Neural progenitor cell (in vitro differentiated cells): ENCODE data around the gene STRA8.

Experiments used
- CTCF ChIP-seq: fragments of 200-600 bp; sonication (generic); IDR thresholded peaks from 2 replicates; pipeline ENCODE4 v1.5.1; 2017; ENCODE audit warnings: antibody characterized with exemption, mild to moderate bottlenecking
- EZH2 ChIP-seq: fragments of 200-600 bp; sonication (generic); IDR thresholded peaks from 2 replicates; pipeline ENCODE4 v1.6.1; 2017; ENCODE audit warnings: antibody characterized with exemption, mild to moderate bottlenecking, moderate library complexity

- TF ChIP-seq CTCF: no peak
- TF ChIP-seq EZH2: no peak
Observed at GRCh38 chr7:135248546-135248945, 14.9 kb downstream of the STRA8 start.
